ENCODE results near the gene TENT5A. TPM values are rescaled to one million over a fixed set of nuclear protein-coding genes. Genes with fewer than 3 reads are reported as not detected.

TENT5A gene
- total RNA-seq, 3 donors from 2014 or later, result 26.3 to 30.4 (median 29.5) TPM

- intact Hi-C loops (cut with DNase I, micrococcal nuclease), result loop anchor here in 1 of 2 donors (5.0 kb wide), 1 partner anchor 512 kb away; no protein-coding TSS in a partner anchor
- Histone ChIP-seq H3K36me3 (ENCODE audit: low read depth) (no peaks in the 10 kb centered on the region), H3K4me3 (peak overlapping the region; percentile 79), H3K9me3 (no peaks in the 10 kb centered on the region), H3K4me1 (ENCODE audit: low read depth) (no peaks in the 10 kb centered on the region)
- ATAC-seq, result peak; percentile 65
- peak; percentile 92 to 94 (median 93) for DNase-seq
- peak; percentile 79 for TF ChIP-seq CTCF (IDR thresholded peaks at IDR 0.05)
These were observed 1.5 kb upstream of the TENT5A start for GRCh38 chr6:81753711-81754577.

- DNase-seq (peak; percentile 88 to 95 (median 94)), ATAC-seq (peak; percentile 77)
- Histone ChIP-seq H3K36me3 (ENCODE audit: low read depth) (no peaks in the 10 kb centered on the region), H3K4me1 (ENCODE audit: low read depth) (no peaks in the 10 kb centered on the region), H3K4me3 (peak overlapping the region; percentile 79), H3K9me3 (no peaks in the 10 kb centered on the region)
- TF ChIP-seq CTCF (IDR thresholded peaks at IDR 0.05), result no peak
- intact Hi-C loops (cut with DNase I, micrococcal nuclease), result loop anchor here in 1 of 2 donors (5.0 kb wide), 1 partner anchor 511 kb away; no protein-coding TSS in a partner anchor
These were observed 635 bp upstream of the TENT5A start for GRCh38 chr6:81752921-81753710.

- Histone ChIP-seq H3K4me1 (ENCODE audit: low read depth) (no peaks in the 10 kb centered on the region), H3K36me3 (ENCODE audit: low read depth) (no peaks in the 10 kb centered on the region), H3K9me3 (no peaks in the 10 kb centered on the region), H3K4me3 (peak overlapping the region; percentile 79)
- no peak for TF ChIP-seq CTCF (IDR thresholded peaks at IDR 0.05)
- intact Hi-C loops (cut with DNase I, micrococcal nuclease), result loop anchor here in 1 of 2 donors (5.0 kb wide), 1 partner anchor 509 kb away; no protein-coding TSS in a partner anchor
- peak; percentile 25 for ATAC-seq
- peak; percentile 61 to 82 (median 78) for DNase-seq
These were observed 945 bp downstream of the TENT5A start for GRCh38 chr6:81751388-81752083.

- Histone ChIP-seq H3K9me3 (no peaks in the 10 kb centered on the region), H3K4me1 (ENCODE audit: low read depth) (no peaks in the 10 kb centered on the region), H3K4me3 (peak overlapping the region; percentile 79), H3K36me3 (ENCODE audit: low read depth) (no peaks in the 10 kb centered on the region)
- peak in 1 of 3 donors; percentile 26 for DNase-seq
- no peak for TF ChIP-seq CTCF (IDR thresholded peaks at IDR 0.05)
- intact Hi-C loops (cut with DNase I, micrococcal nuclease), result loop anchor here in 1 of 2 donors (5.0 kb wide), 1 partner anchor 509 kb away; no protein-coding TSS in a partner anchor
- ATAC-seq, result no peak
These were observed 1.6 kb downstream of the TENT5A start for GRCh38 chr6:81750681-81751387.

All from mucosa of descending colon (tissue), 3 donors.